DMS114 treated with DMSO at 0.1 percent for 48 hours (cell line): ENCODE results near the gene CDH6.

Experiments used
- DNase-seq: peaks from one replicate; lab custom pipeline; 2025; ENCODE audit not compliant: unreplicated experiment; lab: John Stamatoyannopoulos, UW

Gene CDH6

DNA sequence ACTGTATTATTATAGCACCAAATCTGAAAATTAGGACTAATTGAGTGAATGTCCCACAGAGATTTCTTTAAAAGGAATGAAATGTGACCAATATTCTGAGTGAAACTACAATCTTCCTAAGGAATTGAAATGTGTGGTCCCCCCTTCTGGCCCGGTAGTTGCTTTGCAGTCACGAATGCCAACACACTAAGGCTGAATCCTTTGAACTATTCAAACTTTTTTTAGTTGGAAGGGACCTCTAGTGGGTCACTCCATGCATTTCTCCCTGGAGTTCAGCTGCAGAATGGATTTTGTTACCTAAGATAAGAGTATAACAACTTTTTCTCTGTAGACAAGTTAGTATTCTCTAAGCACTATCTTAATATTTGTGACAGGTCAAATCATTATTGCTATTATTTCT, 2.8 kb downstream of the CDH6 start:
- no peak for DNase-seq

GRCh38 chr5:31197183-31197582, 3.7 kb downstream of the CDH6 start:
- DNase-seq, result no peak

- no peak for DNase-seq
Measured at GRCh38 chr5:31204958-31205357, 11.5 kb downstream of the CDH6 start.

- DNase-seq, result no peak
Measured at GRCh38 chr5:31208043-31208442, 14.6 kb downstream of the CDH6 start.

GRCh38 chr5:31209334-31209733, 15.8 kb downstream of the CDH6 start:
- DNase-seq, result no peak

DNA sequence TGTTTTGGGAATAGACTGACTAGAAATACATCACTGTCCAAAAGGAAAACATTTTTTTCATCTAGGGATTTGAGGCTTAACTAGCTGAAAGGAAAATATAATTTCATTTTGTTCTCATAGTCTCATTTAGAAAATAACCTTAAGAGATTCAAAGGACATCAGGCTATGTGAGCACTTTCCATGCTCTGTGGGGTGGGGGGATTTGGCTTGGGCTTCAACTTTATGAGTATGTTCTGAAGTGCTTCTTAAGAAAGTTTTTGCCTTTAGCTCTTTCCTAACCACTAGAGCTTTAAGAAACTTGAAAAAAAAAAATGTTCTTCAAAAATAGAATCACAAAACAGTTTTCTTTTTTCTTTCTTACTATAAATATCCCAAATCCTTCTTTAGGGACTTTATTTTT, 17.6 kb downstream of the CDH6 start:
- no peak for DNase-seq

GRCh38 chr5:31213257-31213656, 19.8 kb downstream of the CDH6 start:
- no peak for DNase-seq

DNA sequence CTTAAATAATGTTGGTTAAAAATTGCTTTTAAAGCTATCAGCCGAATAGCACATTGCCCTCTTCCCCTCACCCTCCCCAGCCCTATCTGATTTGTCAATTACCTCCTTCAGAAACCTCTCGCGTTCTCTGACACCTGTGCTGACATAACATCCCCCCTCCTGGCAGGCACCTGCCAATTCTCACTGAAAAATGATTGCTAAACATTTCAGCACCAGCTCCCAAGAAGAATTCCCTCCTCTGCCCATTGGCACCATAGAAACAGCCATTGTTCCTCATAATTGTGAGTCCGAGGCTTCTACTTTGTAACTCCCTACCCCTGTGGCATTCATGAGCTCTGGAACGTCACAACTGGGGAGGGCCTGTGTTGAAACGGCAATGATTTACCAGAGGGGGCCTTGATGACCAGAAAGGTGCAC, 20.2 kb downstream of the CDH6 start:
- no peak for DNase-seq

- no peak for DNase-seq
Measured at GRCh38 chr5:31214229-31214628, 20.7 kb downstream of the CDH6 start.

DNA sequence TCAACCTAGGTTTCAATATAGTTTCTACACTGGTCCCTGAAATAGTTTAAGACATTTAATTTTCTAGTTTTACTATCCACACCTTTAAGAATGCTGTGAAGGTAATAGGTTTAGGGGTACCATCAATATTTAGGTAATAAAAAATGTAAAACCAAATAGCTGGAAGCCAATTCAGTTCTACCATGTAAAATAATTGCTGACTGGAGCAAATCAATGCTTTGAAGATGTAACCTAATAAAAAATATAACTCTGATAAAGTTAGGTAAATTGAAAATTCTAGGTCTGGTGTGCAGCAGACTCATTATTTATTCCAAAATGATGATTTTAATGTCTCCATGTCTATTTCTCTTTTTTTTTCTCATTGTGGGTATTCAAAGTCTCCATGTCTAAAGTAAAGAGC, 21.8 kb downstream of the CDH6 start:
- DNase-seq, result no peak

DNA sequence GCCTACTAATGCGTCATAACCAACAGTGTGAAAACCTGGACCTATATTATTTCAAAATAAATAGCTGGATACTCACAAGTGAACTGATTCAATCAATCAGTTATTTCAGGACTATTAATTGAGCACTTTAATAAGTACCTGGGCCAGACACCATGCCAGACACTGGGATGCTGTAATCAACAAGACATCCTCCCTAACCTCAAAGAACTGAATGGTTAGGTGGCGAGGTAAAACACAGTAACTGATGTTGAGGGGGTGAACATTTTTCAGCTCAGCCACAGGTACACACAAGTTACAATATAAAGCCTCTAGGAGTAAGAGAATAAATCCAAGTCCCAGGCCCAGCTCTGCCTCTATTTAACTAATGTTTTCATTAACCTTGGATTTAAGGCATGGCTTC, 24.0 kb downstream of the CDH6 start:
- DNase-seq, result no peak

DNA sequence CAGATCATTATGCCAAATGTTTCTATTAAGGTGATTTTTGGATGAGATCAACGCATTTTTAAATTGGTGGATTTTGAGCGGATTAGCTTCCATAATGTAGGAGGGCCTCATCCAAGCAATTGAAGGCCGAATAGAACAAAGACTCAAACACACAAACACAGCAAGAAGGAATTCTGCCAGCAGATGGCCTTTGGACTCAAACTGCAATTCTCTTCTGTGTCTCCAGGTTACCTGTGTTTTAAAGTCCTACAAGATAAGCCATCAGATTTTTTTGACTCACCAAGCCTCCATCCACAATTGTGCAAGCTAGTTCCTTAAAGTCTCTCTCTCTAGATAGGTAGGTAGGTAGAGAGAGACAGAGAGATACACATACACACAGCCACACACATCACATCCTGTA, 25.5 kb downstream of the CDH6 start:
- no peak for DNase-seq

DNA sequence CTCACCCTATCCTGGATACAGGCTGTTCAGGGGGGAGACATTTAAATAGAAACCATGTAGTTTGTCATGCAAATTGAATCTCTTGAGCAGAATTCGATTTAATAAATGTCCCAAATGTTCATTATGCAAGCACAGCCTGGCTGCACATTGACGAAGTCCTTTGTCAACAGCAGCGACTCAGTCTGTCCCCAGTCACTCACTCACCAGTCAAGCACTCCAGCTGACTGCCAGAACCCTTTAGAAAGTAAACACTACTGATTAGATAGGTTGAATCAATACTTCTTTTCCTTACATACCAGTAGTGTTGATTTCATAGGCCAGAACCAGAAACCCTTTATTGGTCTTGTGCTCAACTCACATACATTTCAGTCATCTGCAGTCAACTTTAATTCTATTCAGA, 27.5 kb downstream of the CDH6 start:
- DNase-seq, result no peak

GRCh38 chr5:31225118-31225517, 31.6 kb downstream of the CDH6 start:
- DNase-seq, result no peak

DNA sequence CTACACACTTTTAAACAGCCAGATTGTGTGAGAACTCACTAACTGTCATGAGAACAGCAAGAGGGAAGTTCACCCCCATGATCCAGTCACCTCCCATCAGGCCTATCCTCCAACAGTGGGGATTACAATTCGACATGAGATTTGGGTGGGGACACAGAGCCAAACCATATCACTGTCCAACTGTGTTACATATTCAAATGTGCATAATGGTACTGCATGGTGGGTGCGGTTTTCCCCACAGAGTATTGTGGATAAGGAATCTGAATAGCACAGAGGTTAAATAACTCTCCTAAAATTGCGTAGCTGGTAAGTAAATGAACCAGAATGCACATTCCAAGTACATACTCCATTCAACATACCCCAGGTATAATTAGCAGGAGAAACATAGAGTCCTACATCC, 32.1 kb downstream of the CDH6 start:
- no peak for DNase-seq

- DNase-seq, result no peak
Measured at GRCh38 chr5:31226651-31227050, 33.2 kb downstream of the CDH6 start.

GRCh38 chr5:31229266-31229665, 35.8 kb downstream of the CDH6 start:
- no peak for DNase-seq

DNA sequence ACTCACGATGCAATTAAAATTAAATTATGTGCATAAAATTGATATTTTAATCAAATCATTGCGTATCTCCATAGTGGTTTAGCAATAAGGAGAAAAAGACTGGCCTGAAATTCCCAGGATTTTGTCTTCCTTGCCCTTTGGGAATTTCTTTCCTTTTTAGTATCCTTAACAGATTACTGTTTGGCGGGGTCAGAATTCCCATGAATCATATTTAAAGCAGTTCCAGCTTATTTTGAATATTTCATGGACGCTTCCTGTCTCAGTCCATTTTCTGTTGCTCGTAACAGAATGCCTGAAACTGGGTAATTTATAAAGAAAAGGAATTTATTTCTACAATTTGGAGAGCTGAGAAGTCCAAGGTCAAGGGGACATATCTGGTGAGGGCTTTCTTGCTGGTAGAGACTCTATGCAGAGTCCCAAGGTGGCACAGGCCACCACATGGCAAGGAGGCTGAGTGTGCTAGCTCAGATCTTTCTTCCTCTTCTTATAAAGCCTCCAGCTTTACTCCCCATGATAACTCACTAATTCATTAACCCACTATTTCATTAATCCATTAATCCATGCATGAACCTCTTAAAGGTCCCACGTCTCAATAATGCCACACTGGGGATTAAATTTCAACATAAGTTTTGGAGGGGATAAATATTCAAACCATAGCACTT, 37.8 kb downstream of the CDH6 start:
- no peak for DNase-seq

- DNase-seq, result peak; percentile 35
Measured at GRCh38 chr5:31232273-31232888, 38.9 kb downstream of the CDH6 start.

GRCh38 chr5:31235381-31235780, 41.9 kb downstream of the CDH6 start:
- no peak for DNase-seq

- DNase-seq, result no peak
Measured at GRCh38 chr5:31236339-31236738, 42.9 kb downstream of the CDH6 start.

- no peak for DNase-seq
Measured at GRCh38 chr5:31237174-31237573, 43.7 kb downstream of the CDH6 start.

DNA sequence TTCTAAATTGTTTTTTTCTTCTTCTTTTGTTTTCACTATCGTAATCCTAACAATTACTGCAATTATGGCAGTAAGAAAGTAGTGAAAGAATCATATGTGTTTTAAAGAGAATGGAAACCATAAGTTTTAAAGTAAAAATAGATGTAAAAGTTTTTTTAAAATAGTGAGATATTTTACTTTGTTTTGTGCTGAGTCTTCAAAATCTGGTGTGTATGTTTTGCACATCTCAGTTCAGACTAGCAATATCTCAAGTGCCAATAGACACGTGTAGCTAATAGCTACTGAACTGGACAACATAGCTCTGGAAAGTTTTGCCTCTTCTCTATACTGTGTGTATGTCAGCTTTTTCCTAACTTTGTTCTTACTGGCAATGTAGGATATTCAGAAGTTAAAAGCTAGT, 45.0 kb downstream of the CDH6 start:
- DNase-seq, result no peak
